GM23338 (cell line): ENCODE data around the gene ZNRD2. TPM values are rescaled to one million over a fixed set of nuclear protein-coding genes. Genes with fewer than 3 reads are reported as not detected.

Source experiments
- ATAC-seq: fragments of 200-7000 bp; cut with Tn5 transposase; 3 replicates; pipeline ENCODE4 v1.9.1; 2020
- DNase-seq: peaks from one replicate; pipeline ENCODE4 v3.0.0-alpha.2; 2015; ENCODE audit warnings: low spot score
- H2AFZ ChIP-seq: fragments of 200-600 bp; sonication (generic); 2 replicates; pipeline ENCODE4 v1.8.0; 2016; ENCODE audit warnings: antibody characterized with exemption, mild to moderate bottlenecking, moderate library complexity
- H3F3A ChIP-seq: fragments of 200-600 bp; sonication (generic); replicated peaks from 2 replicates; pipeline ENCODE4 v1.8.0; 2017; ENCODE audit warnings: antibody characterized with exemption, mixed run types, low read depth
- H3K27ac ChIP-seq: fragments of 200-600 bp; sonication (generic); 2 replicates; pipeline ENCODE4 v1.6.1; 2016; ENCODE audit warnings: low read depth
- H3K27me3 ChIP-seq: fragments of 200-600 bp; sonication (generic); 2 replicates; pipeline ENCODE4 v1.8.0; 2016; ENCODE audit warnings: mild to moderate bottlenecking, mixed run types, moderate library complexity; ENCODE audit not compliant: insufficient read depth
- H3K36me3 ChIP-seq: fragments of 200-600 bp; sonication (generic); 2 replicates; pipeline ENCODE4 v1.8.0; 2016; ENCODE audit warnings: mild to moderate bottlenecking; ENCODE audit not compliant: insufficient read depth
- H3K4me1 ChIP-seq: fragments of 200-600 bp; sonication (generic); 2 replicates; pipeline ENCODE4 v1.8.0; 2016; ENCODE audit warnings: mild to moderate bottlenecking, moderate library complexity; ENCODE audit not compliant: insufficient read depth
- H3K4me2 ChIP-seq: fragments of 200-600 bp; sonication (generic); 2 replicates; pipeline ENCODE4 v1.7.1; 2017; ENCODE audit warnings: mixed run types
- H3K4me3 ChIP-seq: fragments of 200-600 bp; sonication (generic); 2 replicates; pipeline ENCODE4 v1.6.1; 2016; ENCODE audit warnings: mixed run types
- H3K79me2 ChIP-seq: fragments of 200-600 bp; sonication (generic); replicated peaks from 2 replicates; pipeline ENCODE4 v1.8.0; 2017; ENCODE audit warnings: mild to moderate bottlenecking; ENCODE audit not compliant: insufficient read depth
- H3K9me2 ChIP-seq: fragments of 200-600 bp; sonication (generic); 2 replicates; pipeline ENCODE4 v1.8.0; 2017; ENCODE audit not compliant: insufficient read depth
- H4K20me1 ChIP-seq: fragments of 200-600 bp; sonication (generic); replicated peaks from 2 replicates; pipeline ENCODE4 v1.8.0; 2017; ENCODE audit warnings: mild to moderate bottlenecking; ENCODE audit not compliant: insufficient read depth
- H3K27ac Mint-ChIP-seq: 2 replicates; pipeline ENCODE4 v1.8.0; 2020; ENCODE audit warnings: inconsistent platforms, mild to moderate bottlenecking, moderate library complexity, mixed read lengths
- H3K27me3 Mint-ChIP-seq: 3 replicates; pipeline ENCODE4 v1.8.0; 2022; ENCODE audit warnings: low read depth, mild to moderate bottlenecking, moderate library complexity, mixed read lengths, inconsistent platforms; ENCODE audit not compliant: insufficient read depth, poor library complexity
- H3K36me3 Mint-ChIP-seq: 3 replicates; pipeline ENCODE4 v1.8.0; 2021; ENCODE audit warnings: low read depth, mild to moderate bottlenecking, inconsistent platforms, moderate library complexity, mixed read lengths
- H3K4me1 Mint-ChIP-seq: 3 replicates; pipeline ENCODE4 v1.8.0; 2020; ENCODE audit warnings: mild to moderate bottlenecking, inconsistent platforms, mixed read lengths
- H3K4me3 Mint-ChIP-seq: 3 replicates; pipeline ENCODE4 v1.8.0; 2021; ENCODE audit warnings: moderate library complexity, mild to moderate bottlenecking, inconsistent platforms, mixed read lengths
- H3K9me3 Mint-ChIP-seq: 3 replicates; pipeline ENCODE4 v1.8.0; 2020; ENCODE audit warnings: moderate library complexity, mild to moderate bottlenecking, inconsistent platforms, mixed read lengths
- CREB1 ChIP-seq: fragments of 250-450 bp; sonication (Bioruptor Pico); IDR thresholded peaks from 2 replicates; pipeline ENCODE4 v1.5.0; 2020; ENCODE audit warnings: low read depth, mild to moderate bottlenecking, moderate library complexity
- CTCF ChIP-seq, 2 experiments: fragments of 200-600 bp in 1 of 2; sonication (generic) in 1 of 2; conservative IDR thresholded peaks; 2 replicates each; pipeline versions ENCODE4 v1.5.1 to v1.6.1; 2016 to 2017; ENCODE audit warnings: antibody characterized with exemption in 2 of 2, low read depth in 2 of 2, mild to moderate bottlenecking in 2 of 2, moderate library complexity in 1 of 2
- EZH2phosphoT487 ChIP-seq: fragments of 200-600 bp; sonication (generic); IDR thresholded peaks from one replicate; pipeline ENCODE4 v1.8.1; 2018; ENCODE audit warnings: antibody characterized with exemption; ENCODE audit not compliant: unreplicated experiment
- NANOG ChIP-seq: IDR thresholded peaks from 2 replicates; pipeline ENCODE4 v1.6.1; 2016; ENCODE audit warnings: antibody characterized with exemption, borderline replicate concordance
- POLR2AphosphoS5 ChIP-seq: IDR thresholded peaks from 2 replicates; pipeline ENCODE4 v1.6.1; 2016; ENCODE audit warnings: antibody characterized with exemption, low read depth
- REST ChIP-seq: IDR thresholded peaks from one replicate; pipeline ENCODE4 v1.6.1; 2018; ENCODE audit warnings: antibody characterized with exemption; ENCODE audit not compliant: unreplicated experiment
- STAT1 ChIP-seq: IDR thresholded peaks from one replicate; pipeline ENCODE4 v1.6.1; 2016; ENCODE audit warnings: antibody characterized with exemption; ENCODE audit not compliant: unreplicated experiment
- ZNF114 ChIP-seq: fragments of 250-450 bp; sonication (Bioruptor Pico); IDR thresholded peaks from 2 replicates; pipeline ENCODE4 v1.5.0; 2020; ENCODE audit warnings: mild to moderate bottlenecking, moderate library complexity
- ZNF331 ChIP-seq: fragments of 250-450 bp; sonication (Bioruptor Pico); IDR thresholded peaks from 2 replicates; pipeline ENCODE4 v1.5.0; 2020; ENCODE audit warnings: low read depth, mild to moderate bottlenecking, moderate library complexity
- ZNF462 ChIP-seq: fragments of 250-450 bp; sonication (Bioruptor Pico); IDR thresholded peaks from 2 replicates; pipeline ENCODE4 v1.5.0; 2020; ENCODE audit warnings: mild to moderate bottlenecking, moderate library complexity
- polyA plus RNA-seq: library from polyadenylated mRNA; unstranded; fragments of >200 nt; fragmentation: Nextera tagmentation; extraction: Ambion mirVana; gene quantifications from 2 replicates; pipeline ENCODE4 v1.2.1, GENCODE V29; 2016
- total RNA-seq: library from RNA; depleted of rRNA; stranded (reverse); fragments of >200 nt; shearing (Covaris generic); gene quantifications from 2 replicates; pipeline ENCODE4 v1.2.3, GENCODE V29; 2014

Gene ZNRD2
- total and polyA plus RNA-seq, 2 experiments from 2014 or later: 78.6 to 148 TPM

GRCh38 chr11:65621460-65621859, 51.2 kb downstream of the ZNRD2 start:
- H2AFZ ChIP-seq: no peak overlapping the region
- peaks cover 6% of the 10 kb centered on the region for H3K4me1 Mint-ChIP-seq
- H3K27me3 ChIP-seq: no peaks in the 10 kb centered on the region
- H4K20me1 ChIP-seq: peaks cover 11% of the 10 kb centered on the region
- no peak overlapping the region for H3K27ac ChIP-seq
- H3K36me3 ChIP-seq: peaks cover 4% of the 10 kb centered on the region
- no peak overlapping the region for H3K4me3 Mint-ChIP-seq
- H3K4me1 ChIP-seq: peaks cover 4% of the 10 kb centered on the region; the same call in 1 of the 2 replicates
- H3K27me3 Mint-ChIP-seq: peaks cover 15% of the 10 kb centered on the region
- H3K36me3 Mint-ChIP-seq: peaks cover 40% of the 10 kb centered on the region
- no peak for DNase-seq
- no peak for TF ChIP-seq EZH2phosphoT487
- TF ChIP-seq REST: no peak
- no peak for TF ChIP-seq ZNF331 (CRISPR knock-in tag)
- no peak for TF ChIP-seq ZNF114 (CRISPR knock-in tag)
- TF ChIP-seq POLR2AphosphoS5: no peak
- no peak for TF ChIP-seq STAT1
- TF ChIP-seq CREB1 (CRISPR knock-in tag): no peak
- no peak for TF ChIP-seq NANOG
- no peak for TF ChIP-seq ZNF462 (CRISPR knock-in tag)
- TF ChIP-seq CTCF (conservative IDR thresholded peaks at IDR 0.05; ENCODE audit: low read depth in 2 of 2): no peak
- no peak overlapping the region for H3K27ac Mint-ChIP-seq
- H3K9me3 Mint-ChIP-seq: no peaks in the 10 kb centered on the region; the same call in 2 of the 3 replicates
- ATAC-seq: no peak
- no peak overlapping the region for H3K4me2 ChIP-seq
- no peaks in the 10 kb centered on the region for H3K9me2 ChIP-seq
- H3F3A ChIP-seq: peaks cover under 1% of the 10 kb centered on the region; the same call in 1 of the 2 replicates
- peaks cover 14% of the 10 kb centered on the region for H3K79me2 ChIP-seq
- H3K4me3 ChIP-seq: no peak overlapping the region
